ENCODE data around the gene SUN5.
"Not testable (repeated sequence)": the region's sequence is repeated elsewhere in the genome, so short reads cannot be mapped to it uniquely, and the experiment has no call there.

The SUN5 gene, protein sequence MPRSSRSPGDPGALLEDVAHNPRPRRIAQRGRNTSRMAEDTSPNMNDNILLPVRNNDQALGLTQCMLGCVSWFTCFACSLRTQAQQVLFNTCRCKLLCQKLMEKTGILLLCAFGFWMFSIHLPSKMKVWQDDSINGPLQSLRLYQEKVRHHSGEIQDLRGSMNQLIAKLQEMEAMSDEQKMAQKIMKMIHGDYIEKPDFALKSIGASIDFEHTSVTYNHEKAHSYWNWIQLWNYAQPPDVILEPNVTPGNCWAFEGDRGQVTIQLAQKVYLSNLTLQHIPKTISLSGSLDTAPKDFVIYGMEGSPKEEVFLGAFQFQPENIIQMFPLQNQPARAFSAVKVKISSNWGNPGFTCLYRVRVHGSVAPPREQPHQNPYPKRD

DNA sequence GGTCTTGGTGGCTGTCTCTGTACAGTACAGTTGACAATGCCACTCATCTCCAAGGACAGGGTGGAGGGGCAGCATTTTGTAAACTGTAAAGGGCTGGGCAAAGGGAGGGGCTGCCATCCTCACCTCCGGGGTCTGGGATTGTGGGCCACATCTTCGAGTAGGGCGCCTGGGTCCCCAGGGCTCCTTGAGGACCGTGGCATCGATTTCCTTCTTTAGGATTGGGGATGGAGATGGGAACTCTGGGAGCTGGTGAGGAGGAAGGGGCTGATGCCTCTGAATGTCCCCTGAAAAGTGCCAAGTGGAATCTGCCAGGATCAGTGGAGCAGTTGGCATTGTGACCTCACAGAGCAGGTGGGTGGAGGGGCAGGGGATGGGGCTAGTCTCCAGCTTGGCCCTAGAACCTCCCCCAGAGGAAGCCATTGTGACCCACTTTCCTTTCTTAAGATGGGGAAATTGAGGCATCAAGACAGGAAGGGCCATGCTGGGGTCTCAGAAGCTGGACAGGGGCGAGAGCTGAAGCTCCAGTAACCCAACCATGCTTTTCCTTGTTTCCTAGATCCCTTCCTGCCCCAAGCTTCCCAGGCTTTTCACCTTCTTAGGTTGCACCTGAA, at the start of gene SUN5:
SUN5 (minus strand) TSS at position 293 of the 611 bp plus-strand sequence; CDS start at position 200, 93 bp downstream.
- TF ChIP-seq POLR2A (IDR thresholded peaks at IDR 0.05; ENCODE audit: low read depth, low read length), result no peak
- FAIRE-seq (no peak), DNase-seq (ENCODE audit: insufficient read length, low spot score) (no peak)

DNA sequence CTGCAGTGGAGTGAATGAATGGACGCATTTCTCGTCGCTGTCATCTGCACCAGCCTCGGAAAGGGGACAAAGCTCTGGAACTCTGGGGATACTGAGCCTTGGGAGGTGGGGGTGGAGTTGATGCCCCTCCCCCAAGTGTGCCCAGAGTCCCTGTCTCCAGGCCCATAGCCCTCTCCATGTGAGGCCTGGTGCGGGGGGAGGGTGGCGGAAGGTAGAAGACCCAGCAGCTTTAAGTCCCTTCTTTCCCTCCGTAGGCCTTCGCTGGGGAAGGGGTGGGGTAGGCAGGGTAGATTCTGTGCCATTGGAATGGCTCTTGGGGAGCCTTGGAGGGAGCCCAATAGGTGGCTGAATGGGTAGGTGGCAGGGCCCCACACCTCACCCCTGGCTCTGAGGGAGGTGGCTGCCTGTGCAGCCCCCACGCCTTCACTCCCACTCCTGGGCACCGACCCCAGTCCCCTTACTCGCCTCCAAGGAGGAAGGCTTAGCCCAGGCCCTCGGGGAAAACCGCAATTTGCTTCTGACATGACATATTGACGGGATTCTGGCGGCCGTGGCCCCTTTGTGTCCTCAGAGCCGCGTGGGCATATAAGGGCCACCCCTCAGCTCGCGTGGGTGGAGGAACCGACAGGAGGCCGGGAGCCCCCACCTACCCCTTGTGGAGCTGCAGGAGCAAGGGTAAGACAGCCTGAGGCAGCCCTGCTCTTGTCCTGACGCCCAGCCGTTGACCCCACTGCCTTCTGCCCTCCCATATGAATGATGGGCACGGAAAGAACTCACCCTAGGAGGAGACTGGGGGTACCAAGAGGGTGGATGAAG, 49.3 kb upstream of the SUN5 start, which contains the start of gene BPIFB3:
BPIFB3 (plus strand) TSS at position 613 of the 816 bp plus-strand sequence. CDS start 1,533 bp downstream, outside the sequence.
- DNase-seq (ENCODE audit: insufficient read length, low spot score) (no peak), FAIRE-seq (no peak)
- no peak for TF ChIP-seq POLR2A (IDR thresholded peaks at IDR 0.05; ENCODE audit: low read depth, low read length)

DNA sequence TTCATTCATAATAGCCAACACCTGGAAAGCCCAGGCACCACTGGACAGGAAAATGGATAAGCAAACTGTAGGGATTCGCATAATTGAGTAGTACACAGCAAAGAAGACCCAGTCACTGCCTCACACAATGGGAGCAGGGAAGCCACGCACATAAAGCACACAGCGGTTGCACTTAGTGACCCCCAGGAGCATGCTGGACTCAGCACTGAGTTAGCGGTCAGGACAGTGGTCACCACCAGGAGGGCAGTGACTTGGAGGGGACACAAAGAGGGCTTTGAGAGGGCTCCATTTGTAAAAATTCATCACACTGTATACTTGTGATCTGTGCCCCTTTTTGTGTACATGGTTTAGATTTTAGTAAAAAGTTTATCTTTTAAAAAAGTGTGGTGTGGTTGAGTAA, 47.1 kb upstream of the SUN5 start:
- no peak for FAIRE-seq
- DNase-seq (ENCODE audit: insufficient read length, low spot score), result no peak

DNA sequence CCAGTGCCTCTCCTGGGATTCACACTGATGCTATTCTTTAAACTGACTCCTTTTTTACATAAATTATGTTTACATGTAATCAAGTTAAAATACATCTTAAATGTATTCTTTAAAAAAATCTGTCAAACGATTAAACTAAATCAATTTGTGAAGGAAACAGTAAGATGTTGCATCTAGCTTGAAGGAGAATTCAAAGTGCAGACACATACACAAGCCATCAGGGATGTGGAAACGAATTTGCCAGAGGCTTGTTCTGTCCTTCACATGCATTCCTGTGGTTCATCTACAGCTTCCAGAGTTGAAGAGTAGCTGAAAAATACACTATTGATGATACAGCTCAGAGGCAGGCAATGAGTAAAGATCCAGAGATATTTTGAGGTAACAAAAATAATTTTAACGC, 42.2 kb upstream of the SUN5 start:
- no peak for FAIRE-seq
- no peak for DNase-seq (ENCODE audit: insufficient read length, low spot score)
- TF ChIP-seq POLR2A (IDR thresholded peaks at IDR 0.05; ENCODE audit: low read depth, low read length), result no peak

More for the DNA sequence above, 47.1 kb upstream of the SUN5 start:
- TF ChIP-seq POLR2A (IDR thresholded peaks at IDR 0.05; ENCODE audit: low read depth, low read length), result no peak

DNA sequence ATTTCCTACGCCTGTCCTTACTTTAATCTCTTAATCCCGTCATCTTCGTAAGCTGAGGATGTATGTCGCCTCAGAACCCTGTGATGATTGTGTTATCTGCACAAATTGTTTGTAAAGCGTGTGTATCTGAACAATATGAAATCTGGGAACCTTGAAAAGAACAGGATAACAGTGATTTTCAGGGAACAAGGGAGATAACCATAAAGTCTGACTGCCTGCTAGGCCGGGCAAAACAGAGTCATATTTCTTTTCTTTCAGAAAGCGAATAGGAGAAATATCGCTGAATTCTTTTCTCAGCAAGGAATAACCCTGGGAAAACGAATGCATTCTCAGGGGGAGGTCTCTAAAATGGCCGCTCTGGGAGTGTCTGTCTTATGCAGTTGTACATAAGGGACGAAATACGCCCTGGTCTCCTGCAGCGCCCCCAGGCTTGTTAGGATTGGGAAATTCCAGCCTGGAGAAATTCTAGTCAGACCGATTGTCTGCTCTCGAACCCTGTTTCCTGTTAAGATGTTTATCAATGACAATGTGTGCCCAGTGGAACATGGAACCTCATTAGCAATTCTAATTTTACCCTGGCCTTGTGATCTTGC, 41.0 kb upstream of the SUN5 start:
- not testable (repeated sequence) for DNase-seq (ENCODE audit: insufficient read length, low spot score); FAIRE-seq

DNA sequence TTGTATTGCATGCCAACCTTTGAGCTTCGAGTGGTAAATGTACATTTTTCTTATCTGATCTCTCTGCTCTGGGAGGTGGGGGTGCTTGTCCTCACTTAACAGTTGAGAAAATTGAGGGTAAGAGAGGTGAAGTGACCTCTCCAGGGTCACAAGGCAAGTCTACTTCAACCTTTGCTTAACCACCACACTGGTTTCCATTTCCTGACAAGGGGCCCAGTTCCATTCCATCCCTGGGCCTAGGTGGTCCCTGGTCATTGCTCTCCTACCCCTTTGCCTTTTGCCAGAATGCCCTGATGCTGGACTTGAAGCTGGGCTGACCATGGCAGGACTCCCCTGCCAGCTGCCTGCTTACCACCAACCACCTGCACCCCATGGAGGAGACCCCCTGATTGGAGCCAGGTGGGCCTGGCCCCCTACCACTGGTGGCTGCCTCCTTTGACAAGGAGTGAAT, 39.5 kb upstream of the SUN5 start:
- FAIRE-seq, result no peak
- TF ChIP-seq POLR2A (IDR thresholded peaks at IDR 0.05; ENCODE audit: low read depth, low read length), result no peak
- DNase-seq (ENCODE audit: insufficient read length, low spot score), result no peak

DNA sequence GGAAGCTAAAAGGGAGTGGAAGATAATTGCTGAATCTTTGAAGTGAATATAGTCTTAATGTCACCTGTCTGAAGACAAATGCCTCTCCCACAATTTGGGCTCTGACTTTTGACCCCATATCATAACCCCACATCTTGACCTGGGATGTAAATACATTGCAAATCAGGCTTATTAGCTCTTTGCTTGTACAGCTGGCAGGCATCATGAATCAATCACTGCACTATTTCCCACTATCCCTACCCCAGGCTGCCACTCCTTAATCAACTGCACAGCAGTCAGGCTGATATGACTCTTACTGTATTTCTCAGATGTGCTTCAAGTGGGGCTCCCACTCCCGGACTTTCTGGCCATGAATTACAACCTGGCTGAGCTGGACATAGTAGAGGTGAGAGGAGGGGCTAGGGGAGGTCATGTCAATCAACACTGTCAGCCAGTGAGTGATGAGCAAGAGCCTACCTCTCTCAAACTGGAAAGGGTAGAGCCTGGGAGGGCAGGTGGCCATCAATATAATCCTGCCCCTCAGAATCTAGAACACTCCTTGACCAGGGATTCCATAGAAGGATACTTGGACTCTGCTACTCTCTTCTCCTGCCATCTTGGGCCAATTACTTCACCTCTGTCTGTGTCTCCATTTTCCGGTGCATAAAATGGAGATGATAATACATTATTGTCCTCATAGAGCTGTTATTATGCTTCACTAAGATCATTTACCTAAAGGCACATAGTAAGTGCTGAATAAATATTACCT, 38.9 kb upstream of the SUN5 start:
- no peak for TF ChIP-seq POLR2A (IDR thresholded peaks at IDR 0.05; ENCODE audit: low read depth, low read length)
- FAIRE-seq, result no peak
- DNase-seq (ENCODE audit: insufficient read length, low spot score), result no peak

DNA sequence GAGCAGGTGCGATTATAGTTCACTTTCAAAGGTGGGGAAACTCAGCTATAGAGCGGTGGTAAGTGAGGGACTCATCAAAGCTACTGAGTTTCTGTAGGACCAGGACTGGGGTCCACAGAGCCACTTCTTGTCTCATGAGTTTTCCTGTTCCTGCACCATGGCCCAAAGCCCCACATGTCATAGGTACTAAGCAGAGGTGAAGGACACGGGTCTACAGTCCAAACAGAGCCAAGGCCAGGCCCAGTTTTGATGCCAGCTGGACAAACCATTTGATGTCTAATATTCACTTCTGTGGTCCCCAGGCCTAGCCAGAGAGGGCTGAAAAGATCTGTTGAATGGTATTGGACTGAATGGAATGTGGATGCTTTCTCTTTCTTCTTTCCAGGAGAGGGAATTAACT, 38.2 kb upstream of the SUN5 start:
- DNase-seq (ENCODE audit: insufficient read length, low spot score) (no peak), FAIRE-seq (no peak)
- no peak for TF ChIP-seq POLR2A (IDR thresholded peaks at IDR 0.05; ENCODE audit: low read depth, low read length)

DNA sequence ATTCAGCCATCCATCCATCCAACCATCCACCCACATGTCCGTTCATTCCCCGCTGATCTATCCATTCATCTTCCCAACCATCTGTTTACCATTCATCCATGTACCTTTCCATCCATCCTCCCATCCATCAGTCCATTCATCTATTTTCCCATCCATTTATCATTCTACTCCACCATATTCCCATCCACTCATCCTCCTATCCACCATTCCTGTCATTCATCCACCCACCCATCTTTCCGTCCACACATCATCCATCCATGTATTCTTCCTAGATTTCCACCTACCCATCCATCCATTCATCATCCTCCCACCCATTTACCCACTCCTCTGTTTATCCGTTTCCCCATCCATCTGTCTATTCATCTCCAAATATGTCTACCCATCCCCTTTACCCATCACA, 34.0 kb upstream of the SUN5 start:
- TF ChIP-seq POLR2A (IDR thresholded peaks at IDR 0.05; ENCODE audit: low read depth, low read length), result no peak
- FAIRE-seq (no peak), DNase-seq (ENCODE audit: insufficient read length, low spot score) (no peak)

DNA sequence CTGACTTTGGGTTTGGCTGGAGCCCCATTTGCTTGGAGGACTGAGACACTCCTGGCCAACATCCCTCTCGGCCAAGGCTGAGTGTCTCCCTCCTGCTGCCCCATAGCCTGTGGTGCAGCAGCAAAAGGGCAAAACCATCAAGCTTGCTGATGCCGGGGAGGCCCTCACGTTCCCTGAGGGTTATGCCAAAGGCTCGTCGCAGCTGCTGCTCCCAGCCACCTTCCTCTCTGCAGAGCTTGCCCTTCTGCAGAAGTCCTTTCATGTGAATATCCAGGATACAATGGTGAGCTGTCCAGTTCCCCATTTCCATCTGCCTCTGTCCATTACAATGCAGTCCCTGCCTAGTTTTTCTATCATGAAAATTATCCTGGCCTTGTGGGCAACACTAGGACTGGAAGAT, 33.2 kb upstream of the SUN5 start:
- TF ChIP-seq POLR2A (IDR thresholded peaks at IDR 0.05; ENCODE audit: low read depth, low read length), result no peak
- no peak for DNase-seq (ENCODE audit: insufficient read length, low spot score)
- FAIRE-seq, result no peak

DNA sequence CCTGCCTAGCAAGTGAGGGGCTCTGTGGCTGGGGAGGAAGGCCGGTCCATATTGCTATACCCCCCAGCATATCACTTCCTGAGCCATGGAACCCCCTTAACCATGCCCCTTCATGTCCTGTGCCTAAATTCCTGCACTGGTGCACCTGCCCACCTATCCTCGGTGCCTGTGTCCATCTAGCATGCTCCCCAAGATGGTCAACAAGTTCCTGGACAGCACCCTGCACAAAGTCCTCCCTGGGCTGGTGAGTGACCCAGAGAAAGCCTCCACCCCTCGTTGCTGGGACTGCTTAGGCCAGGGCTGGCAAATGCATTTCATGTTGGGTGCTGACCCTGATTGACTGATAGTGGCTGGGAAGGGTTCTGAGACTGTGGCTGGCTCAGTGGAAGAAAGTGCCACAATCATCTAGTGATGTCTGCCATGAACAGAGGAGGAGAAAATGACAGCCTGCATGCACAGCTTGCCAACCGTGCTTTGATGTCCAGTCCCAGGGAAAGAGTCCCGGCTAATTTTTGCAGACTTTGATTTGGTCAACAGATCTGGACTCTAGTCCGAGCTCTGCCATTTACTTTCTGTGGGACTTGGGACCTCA, 30.8 kb upstream of the SUN5 start:
- FAIRE-seq (no peak), DNase-seq (ENCODE audit: insufficient read length, low spot score) (no peak)
- no peak for TF ChIP-seq POLR2A (IDR thresholded peaks at IDR 0.05; ENCODE audit: low read depth, low read length)

DNA sequence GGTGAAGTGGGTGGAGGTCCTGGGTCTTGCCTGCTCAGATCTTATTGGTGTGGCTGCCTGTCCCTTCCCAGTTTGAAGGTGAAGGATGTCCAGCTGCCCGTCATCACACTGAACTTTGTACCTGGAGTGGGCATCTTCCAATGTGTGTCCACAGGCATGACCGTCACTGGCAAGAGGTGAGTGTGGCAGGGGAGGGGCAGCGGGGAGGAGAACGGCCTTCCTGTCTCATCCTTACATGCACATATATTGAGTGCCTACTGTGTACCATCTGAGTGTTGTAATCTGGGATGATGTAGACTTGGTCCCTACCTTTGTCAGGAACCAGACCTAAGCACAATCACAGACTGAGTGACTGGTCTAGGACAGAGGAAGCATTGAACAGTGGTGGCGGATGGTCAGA, 29.9 kb upstream of the SUN5 start:
- FAIRE-seq (no peak), DNase-seq (ENCODE audit: insufficient read length, low spot score) (no peak)
- TF ChIP-seq POLR2A (IDR thresholded peaks at IDR 0.05; ENCODE audit: low read depth, low read length), result no peak

DNA sequence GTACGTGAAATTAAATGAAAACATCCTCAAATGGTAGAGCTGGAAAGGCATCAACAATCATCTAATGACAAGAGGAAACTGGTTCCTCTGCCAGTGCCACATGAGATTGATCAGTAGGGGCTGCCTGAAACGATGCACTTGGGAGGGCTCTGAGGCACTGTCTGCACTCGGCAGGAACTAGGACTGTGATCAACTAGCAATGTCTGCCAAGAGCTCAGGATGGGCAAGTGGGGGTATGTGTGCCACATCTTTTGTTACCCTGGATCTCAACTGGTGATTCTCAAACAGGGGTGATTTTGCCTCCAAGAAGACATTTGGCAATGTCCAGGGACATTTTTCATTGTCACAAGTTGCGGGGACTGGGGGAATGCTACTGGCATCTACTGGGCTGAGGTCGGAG, 29.1 kb upstream of the SUN5 start:
- FAIRE-seq (no peak), DNase-seq (ENCODE audit: insufficient read length, low spot score) (no peak)
- TF ChIP-seq POLR2A (IDR thresholded peaks at IDR 0.05; ENCODE audit: low read depth, low read length), result no peak

Data from H54 (cell line).